ENCODE results near the gene TMEM132E.

Gene TMEM132E

DNA sequence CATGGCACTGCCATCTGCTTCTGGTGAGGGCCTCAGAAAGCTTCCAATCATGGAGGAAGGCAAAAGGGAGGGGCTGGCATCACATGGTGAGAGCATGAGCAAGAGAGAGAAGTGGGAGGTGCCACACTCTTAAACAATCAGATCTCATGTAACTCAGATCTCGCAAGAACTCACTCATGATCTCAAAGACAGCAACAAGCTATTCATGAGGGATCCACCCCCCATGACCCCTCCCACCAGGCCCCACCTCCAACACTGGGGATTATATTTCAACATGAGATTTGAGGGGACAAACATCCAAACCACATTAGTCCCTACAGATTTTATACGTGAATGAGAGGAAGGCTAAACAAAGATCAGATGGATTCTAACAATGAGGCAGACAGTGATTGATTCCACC is 8.9 kb upstream of the TMEM132E start:
- DNase-seq (ENCODE audit: low read depth): no peak

DNA sequence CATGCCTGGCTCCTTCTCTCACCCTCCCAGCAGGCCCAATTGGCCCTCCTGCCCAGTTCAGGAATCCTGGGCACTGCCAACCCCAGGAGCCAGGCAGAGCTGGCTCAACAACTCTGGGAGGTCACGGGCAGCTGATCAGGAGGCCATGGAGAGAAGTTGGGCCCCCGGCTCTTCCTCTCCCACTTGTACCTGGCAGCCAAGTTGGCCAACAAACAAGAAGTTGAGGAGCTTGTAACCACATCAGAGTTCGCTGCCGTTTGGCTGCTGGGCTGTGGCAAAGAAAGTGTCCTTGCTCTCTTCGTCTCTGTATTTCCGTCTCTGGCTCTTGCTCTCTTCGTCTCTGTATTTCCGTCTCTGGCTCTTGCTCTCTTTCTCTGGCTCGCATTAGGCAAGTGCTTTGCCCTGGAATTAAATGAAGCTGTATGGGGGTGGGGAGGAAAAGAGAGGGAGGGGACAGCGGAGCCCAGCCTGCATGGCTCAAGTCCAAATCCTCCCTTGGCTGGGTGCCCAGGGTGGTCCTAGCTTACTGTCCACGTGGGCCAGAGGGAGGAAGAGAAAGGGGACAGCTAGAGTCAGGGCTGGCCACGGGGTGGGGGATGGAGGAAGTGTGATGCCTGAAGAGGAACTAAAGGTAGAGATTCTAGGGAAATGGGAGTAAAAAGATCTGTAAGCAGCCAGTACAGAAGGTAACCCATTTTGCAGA is 7.8 kb upstream of the TMEM132E start:
- no peak for DNase-seq (ENCODE audit: low read depth)

DNA sequence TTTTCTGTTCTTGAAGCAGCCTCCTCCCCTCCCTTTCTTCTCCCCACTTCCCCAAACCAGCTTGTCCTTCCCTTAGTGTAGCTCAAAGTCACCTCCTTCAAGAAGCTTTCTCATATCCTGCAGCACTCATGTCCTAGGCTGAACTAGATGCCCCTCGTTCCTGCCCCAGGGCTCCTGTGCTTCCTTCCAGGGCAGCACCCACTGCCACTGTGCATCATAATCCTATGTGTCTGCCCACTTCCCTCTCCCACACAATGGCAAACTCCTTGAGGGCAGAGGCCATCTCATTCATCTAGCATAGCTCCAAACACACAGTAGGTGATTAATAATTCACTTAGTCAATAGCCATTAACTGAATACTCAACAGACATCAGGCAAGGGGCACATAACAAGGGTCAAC is 6.9 kb upstream of the TMEM132E start:
- no peak for DNase-seq (ENCODE audit: low read depth)

DNA sequence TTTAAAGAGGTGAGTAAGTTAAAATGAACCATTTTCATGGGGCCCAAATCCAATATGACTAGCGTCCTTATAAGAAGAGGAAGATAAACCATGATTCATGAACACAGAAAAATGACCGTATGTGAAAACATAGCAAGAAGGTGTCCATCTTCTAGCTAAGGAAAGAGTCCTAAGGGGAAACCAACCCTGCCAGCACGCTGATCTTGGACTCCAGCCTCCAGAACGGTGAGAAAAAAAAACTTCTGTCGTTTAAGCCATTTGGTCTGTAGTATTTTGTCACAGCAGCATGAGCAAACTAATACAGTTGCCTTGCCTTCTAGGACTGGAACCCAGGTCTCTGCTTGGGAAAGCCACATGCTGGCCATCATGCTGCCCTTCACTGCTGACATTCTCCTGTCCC is 4.2 kb upstream of the TMEM132E start:
- no peak for DNase-seq (ENCODE audit: low read depth)

DNA sequence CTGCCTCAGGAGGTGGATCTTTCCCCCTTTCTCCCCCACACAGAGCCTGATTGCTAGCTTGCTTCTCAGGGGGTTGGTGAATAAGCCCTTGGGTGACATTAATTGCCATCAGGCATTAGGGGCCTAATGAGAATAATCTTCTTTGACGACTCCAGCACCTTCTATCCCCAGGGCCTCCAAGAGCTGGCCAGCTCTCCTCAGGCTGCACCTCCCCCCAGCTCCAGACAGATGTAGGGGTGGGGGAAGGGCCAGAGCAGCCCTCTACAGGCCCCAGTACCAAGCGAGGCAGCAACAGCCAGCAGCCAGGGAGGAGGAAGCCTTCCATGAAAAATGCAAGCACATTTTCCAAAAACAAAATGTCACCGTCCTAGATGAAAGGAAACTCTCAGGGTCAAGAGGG is 1.4 kb upstream of the TMEM132E start:
- no peak for DNase-seq (ENCODE audit: low read depth)

DNA sequence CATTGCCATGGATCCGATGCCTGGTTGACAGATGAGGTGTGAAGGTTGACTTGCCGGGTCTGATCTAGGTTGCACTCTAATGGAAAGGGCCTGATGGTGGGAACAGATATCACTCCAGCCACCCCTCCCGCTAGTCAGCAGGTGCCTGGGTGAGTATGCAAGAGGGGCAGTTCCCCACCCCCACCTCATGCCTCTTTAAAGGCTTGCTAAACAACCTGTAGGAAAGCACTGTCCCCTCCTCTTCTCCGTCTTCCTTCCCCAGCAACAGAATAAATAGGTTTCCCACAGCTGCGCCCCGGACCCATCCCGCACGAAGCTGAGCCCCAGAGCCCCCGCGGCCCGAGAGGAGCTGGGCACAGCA is 746 bp upstream of the TMEM132E start:
- DNase-seq (ENCODE audit: low read depth): no peak

DNA sequence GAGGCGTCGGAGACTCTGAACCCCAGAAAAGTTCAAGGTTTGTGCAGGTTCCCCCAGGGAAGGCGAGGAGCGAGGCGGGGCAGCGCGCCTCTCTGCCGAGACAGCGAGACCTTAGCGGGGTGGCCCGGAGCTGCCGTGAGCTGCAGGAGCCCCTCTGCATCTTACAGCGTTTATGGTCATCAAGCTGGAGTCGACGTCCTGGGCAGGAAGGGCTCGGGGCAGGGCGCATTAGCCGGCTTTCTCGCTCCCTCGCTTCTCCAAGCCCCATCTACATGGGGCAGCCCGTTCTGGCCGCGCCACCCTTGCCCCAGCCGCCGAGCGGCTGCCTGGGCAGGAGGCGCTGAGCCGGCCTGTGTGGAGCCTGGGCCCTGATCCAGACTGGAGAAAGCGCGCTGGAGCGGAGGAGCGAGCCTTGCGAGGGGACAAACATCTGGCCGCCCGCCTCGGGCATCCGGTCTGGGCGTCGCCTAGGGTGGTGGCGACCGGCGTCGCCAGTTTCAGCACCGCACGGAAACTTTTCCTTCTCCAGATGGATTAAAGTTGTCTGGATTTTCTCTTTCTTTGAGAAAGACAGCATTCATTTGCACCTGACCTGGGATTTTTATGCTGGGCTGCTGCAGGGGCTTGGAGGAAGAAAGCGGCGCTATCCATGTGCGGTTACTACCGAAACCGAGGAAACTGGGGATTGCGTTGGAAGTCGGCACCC is 750 bp downstream of the TMEM132E start:
- DNase-seq (ENCODE audit: low read depth): peak; percentile 11

DNA sequence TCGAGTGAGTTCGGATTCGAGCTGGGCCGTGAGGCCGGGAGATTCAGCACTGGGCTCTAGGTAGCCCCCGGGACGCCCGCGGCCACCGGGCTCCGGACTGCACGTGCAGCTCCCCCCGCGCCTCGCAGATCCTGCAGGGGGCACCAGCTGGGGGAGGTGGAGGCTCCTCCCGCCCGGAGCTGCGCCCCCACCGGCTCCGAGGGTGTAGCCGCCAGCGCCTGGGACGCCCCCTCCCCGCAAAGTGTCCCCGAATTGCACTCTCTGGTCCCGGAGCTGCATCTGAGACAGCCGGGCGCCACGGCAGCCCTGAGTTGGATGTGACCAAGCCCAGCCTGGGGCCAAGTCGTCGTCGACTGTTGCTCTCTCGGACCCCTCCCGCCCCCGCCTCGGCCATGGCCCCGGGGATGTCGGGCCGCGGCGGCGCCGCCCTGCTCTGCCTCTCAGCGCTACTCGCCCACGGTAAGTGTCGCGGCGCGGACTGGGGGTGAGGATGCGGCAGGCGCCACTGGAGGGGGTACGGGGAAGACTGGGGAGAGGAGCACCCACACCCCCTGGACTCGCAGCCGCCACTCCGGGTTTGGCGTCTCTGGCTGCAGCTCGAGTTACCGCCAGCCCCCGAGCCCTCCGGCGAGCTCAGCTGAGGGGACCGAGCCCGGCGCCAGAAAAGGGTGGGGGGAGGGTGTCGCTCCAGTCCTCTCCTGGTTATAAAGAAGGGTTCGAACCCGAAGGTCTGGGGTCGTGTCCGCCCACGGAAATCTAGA is 1.5 kb downstream of the TMEM132E start:
- DNase-seq (ENCODE audit: low read depth): no peak

DNA sequence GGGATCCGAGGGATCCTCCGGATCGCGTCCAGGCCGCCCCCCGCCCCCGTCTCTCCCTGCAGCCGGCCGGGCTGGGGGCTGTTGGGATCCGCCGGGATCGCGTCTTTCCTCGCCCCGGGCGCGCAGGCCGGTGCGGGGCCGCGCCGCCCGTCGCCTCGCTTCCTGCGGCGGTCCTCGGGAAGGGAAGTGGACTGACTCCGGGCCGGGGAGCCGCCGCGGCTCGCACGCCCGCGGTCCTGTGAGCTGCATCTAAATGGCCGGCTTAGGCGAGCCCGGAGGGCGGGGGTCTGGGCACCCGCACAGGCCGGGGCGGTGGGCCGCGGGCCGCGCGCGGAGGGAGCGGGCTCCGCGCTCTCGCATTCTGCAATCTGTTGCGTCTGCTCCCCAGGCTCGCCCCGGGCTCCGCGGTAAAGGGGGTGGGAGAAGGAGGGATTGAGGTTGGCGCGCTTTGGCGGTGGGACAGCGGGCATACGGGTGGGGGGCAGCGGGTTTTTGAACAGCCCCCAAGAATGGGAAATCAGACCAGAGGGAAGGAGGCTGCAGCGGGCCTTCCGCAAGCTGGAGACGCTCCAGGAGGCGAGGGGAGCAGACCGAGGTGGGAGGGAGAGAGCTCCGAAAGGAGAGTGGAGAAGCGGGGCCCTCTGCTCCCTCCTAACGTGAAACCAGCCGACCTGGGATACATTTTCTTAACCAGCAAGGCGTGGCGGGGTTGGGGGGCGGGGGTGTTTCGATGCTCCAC is 2.2 kb downstream of the TMEM132E start:
- DNase-seq (ENCODE audit: low read depth): no peak

DNA sequence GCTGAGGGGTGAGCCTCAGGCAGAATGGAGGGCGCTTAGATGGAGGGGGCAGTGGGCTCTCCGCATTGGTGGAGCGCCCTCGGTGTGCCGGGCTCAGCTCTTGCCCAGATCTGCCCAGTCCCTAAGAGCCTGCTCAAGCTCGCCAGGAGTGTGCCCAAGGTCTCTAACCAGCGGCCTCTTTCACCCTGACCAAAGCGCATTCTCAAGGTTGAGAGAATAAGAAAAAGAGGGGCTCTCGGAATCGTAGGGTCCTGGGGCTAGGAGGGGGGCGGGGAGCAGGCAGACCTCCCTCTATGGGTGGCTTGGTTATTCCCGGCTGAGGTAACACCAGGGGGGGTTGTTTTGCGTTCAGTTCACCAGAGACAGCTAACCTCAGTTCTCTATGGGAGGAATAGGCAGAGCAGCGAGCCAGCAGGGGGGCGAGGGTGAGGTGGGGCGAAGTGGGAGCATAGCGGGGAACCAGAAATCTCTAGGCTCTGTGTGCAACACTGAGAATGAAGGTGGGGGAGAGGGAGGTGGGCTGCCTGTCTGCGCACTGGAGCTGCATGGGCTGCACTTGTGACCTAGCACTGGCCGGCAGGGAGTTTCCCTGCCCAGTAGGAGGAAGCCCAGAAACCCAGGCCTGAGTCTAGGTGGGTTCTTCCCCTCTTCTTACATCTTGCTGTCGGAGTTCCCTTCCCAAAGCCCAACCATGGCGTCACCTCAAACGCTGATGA is 3.0 kb downstream of the TMEM132E start:
- DNase-seq (ENCODE audit: low read depth): no peak

DNA sequence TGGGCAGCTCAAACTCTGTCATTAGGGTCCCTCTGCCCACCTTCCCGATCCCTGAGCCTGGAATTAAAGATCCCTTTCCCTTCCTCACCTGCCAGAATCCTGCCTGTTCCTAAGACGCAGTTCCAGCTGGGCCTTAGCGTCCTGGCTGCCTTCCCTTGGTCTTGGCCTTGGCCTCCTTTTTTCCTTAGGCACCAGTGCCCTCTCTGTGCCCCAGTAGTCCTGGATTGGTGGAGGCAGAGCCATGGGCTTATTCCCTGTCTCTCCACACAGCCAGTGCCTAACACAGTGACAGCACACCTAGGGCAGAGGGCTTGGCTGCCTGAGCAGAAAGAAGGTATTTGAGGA is 3.5 kb downstream of the TMEM132E start:
- no peak for DNase-seq (ENCODE audit: low read depth)

DNA sequence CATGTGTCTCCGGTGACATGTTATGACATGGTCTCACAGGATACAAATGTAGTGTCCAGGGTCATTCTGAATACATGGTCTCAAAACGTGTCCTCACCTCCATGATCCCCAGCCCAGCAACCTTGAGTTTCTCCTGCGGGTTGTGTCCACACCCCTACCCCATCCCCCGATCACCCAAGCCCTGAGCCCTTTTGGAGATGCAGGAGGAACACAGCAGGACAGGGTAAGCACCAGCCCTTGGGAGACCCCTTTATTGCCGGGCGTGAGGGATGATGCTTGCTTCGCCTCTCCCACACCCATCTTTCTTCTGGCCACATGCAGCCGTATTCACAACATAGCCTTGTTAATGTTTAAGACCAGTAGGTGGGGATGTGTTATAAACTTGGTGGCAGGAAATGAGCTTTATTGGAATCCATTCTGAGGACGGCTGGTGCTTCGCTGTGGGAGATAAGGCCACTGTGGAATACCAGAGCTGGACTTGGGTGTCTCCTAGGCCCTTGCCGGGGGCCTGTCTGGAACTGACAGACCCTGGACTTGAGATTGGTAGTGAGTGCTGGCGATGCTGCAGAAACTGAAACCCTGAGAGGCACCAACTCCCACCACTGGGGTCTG is 5.5 kb downstream of the TMEM132E start:
- DNase-seq (ENCODE audit: low read depth): peak; percentile 33

DNA sequence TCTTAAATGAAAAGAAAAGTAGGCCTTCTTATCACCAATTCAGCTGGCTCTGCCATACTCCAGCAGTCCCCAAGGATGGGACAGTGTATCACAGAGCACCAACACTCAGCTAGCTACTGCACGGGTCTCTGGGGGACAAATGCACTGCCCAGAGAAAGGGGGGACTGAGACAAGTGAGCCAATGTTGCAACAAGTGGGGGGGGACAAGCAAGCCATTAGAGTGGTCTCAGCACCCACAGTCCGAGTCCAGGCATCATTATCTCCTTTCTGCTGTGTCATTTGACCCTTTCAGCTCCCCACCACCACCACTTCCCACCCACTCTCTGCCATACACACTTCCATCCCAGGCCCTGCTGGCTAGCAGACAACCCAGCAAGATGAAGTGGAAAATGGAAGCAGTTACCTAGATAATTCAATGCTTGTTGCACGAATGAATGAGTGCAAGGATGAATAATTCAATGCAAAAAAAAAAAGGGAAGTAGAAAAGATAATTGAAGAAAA is 7.0 kb downstream of the TMEM132E start:
- DNase-seq (ENCODE audit: low read depth): no peak

DNA sequence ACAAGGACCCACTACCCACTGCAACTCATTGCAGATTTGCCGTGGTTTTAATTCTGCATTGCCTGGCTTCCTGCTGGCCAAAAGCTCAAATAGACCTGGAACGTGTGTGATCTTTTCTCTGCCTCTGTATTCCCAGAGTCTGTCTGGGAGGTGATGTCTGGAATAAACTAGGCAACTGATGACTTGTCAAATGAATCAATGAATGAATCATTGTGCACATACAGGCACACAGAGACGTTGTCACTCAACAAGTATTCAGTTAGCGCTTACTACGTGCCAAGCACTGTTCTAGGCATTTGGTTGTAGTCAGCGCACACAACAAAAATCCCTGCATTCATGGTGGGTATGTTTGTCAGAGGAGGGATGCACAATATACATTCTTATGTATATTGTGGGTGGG is 8.9 kb downstream of the TMEM132E start:
- DNase-seq (ENCODE audit: low read depth): no peak

DNA sequence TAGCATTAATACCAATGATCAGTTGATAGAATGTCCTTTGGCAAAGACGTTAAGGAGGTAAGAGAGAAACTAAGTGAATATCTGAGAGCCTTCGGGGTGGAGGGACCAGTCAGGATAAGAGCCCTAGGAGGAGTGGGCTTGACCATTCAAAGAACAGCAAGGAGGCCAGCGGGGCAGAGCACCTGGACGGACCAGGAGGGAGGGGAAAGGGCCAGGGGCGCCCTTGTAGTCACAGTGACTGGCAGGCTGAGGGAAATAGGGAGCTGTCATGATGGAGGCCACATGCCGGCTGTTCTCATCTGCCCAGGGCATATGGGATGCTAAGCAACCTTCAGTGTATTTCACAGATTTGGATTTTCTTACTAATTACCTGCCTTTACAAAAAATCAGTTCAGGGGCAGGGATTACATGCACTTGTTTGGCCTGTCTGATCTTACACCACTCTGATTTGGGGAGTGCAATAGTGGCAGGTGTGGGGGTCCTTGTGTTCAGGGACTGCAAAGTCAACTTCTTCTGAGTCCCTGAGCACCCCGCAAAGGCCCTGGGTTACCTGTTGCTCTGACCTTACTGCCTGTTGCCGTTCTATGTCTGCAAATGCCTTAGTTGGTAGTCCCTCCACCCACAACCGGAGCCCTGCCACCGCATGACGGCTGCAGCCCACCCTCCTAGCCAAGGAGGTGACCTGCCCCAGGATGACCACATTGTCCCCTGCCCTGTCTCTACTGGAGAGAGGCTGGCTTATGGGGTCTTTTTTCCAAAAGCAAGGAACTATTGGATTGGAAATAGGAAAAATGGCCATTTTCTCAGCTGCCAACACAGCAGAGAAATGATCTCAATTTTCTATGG is 10.0 kb downstream of the TMEM132E start:
- DNase-seq (ENCODE audit: low read depth): no peak

DNA sequence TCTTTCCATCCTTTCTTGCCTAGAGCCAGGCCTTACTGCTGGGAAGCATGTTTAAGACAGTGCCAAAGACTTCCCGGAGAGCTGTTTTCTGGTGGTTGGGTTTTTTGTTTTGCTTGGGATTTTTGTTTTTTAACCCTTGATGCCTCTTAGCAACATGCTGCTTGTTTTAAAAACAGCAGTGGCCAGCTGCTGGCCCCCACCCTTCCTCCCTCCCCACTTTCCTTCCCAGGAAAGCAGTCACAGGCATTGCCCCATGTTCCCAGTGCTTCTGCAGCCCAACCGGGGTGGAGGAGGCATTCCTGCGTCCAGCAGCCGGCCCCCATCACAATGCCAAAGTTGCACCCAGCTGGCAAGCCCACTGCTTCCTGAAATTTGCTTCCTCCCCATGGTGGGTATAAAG is 12.6 kb downstream of the TMEM132E start:
- no peak for DNase-seq (ENCODE audit: low read depth)

DNA sequence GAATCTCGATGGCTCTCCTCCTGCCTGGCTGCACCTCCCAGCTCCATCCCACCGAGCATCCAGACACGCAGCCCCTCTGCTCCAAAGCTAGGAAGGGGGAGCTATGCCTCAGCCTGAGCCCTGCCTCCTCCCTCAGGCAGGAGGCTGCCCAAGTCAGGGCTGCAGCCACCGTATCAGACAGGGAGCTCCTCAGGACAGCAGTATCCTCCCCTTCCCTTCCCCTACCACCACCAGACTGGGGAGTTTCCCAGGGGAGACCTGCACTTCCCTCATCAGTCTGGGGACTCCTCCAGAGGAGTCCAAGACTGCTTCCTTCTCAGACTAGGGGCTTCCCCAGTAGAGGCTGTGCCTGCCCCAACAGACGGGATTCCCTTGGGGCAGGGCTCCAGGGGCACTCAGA is 17.5 kb downstream of the TMEM132E start:
- no peak for DNase-seq (ENCODE audit: low read depth)

DNA sequence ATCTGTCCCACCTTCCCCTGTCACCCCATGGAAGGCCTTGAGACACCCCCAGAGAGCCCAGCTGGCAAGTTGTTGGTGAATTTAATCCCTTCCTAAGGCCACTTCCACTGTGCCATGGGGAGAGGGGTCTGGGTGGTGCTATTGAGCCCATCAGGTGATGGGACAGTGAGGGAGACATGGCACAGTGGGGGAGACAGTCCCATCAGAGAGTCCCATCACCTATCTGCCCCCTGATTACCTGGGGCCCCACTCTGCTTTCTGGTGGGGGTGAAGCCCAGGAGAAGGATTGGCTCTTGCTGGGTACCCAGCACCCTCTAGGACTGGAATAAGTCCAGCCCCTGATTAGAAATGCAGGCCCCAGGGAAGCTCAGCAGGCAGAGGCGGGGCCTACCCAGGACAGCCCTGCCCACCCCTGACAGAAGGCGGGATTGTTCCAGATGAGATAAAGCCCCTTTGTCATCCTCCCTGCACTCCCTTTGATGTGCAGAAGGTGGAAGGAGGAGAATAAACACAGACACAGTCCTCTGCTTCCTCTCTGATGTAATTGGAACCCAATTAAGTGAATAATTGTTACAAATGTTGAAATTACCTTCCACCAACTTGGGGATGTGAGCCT is 18.9 kb downstream of the TMEM132E start:
- no peak for DNase-seq (ENCODE audit: low read depth)

DNA sequence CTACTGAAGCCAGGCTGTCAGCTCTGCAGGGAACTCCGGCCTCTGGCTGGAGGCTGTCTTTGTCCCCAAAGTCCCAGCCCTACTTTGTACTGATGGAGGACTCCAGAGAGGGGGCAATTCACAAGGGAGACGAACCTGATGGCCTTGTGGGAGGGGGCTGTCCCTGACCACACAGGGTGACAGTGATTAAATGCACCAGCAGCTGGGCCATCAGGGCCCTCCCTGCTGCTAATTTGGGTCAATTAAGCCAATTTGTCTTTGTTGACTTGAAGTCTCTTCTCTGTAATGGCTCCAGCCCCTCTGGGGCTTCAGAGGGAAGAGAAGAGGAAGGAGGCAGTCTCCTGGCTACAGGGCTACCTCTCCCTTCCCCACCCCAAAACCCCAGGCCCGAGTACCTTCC is 22.0 kb downstream of the TMEM132E start:
- no peak for DNase-seq (ENCODE audit: low read depth)

DNA sequence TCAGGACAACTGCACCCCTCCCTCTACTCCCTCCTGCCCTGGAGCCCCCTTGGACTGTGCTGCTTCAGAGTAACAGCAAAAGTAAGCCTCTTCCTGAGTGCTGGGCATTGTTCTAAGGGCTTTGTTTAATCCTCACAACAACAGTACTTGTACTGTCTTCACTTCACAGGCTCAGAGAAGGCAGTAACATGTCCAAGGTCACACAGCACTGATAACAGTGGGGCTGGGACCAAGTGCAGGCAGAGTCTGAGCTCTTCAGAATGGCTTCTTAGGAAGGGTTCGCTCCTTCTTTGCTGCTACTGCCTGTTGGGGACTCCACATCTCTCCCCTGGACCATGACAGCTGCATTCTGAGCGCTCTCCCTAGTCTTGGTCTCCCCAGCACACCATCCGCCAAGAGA is 24.6 kb downstream of the TMEM132E start:
- DNase-seq (ENCODE audit: low read depth): no peak
